Loucy (cell line): Measurements from ENCODE around the gene SPTB.
A peak's percentile ranks its signal among the peaks of the same experiment; 100 is the strongest.

Experiments used
- CTCF ChIP-seq: fragments of 200-600 bp; sonication (generic); conservative IDR thresholded peaks from 2 replicates; pipeline ENCODE4 v1.5.1; 2014; ENCODE audit warnings: mild to moderate bottlenecking, antibody characterized with exemption, low read length
- EZH2phosphoT487 ChIP-seq: fragments of 200-600 bp; IDR thresholded peaks from 2 replicates; pipeline ENCODE4 v1.6.1; 2018; ENCODE audit warnings: antibody characterized with exemption, mild to moderate bottlenecking, moderate library complexity, borderline replicate concordance

- TF ChIP-seq CTCF, result peak; percentile 75
- no peak for TF ChIP-seq EZH2phosphoT487
These were observed 79.7 kb downstream of the SPTB start for GRCh38 chr14:64800000-64800399.
